Measurements from ENCODE around the gene PPP1R2. TPM values are rescaled to one million over a fixed set of nuclear protein-coding genes. Genes with fewer than 3 reads are reported as not detected.

PPP1R2 gene
- total RNA-seq, 1 experiment from 2014 or later = 46.1 TPM

GRCh38 chr3:195546130-195546560 lies 3.0 kb upstream of the PPP1R2 start (continued):
- TF ChIP-seq TCF7L2 (IDR thresholded peaks at IDR 0.05; ENCODE audit: borderline replicate concordance, extremely low read depth, insufficient read depth, insufficient read length) (no peak), SRF (IDR thresholded peaks at IDR 0.05; ENCODE audit: low read depth) (peak; percentile 90), ZFX (IDR thresholded peaks at IDR 0.05) (no peak)

- DNase-seq (ENCODE audit: low read depth, low spot score) (no peak), ATAC-seq (no peak)
- Histone ChIP-seq H3K9ac (ENCODE audit: low read length) (no peak overlapping the region), H3K36me3 (ENCODE audit: control insufficient read depth in 1 of 2, insufficient read depth in 2 of 2, low read length in 2 of 2) (0 out of 4 replicates have a peak, but pooled peaks cover 0 to 3% of the 10 kb centered on the region in 2 experiments), H4K20me1 (ENCODE audit: insufficient read depth) (no peaks in the 10 kb centered on the region), H3K9me2 (ENCODE audit: insufficient read depth) (no peaks in the 10 kb centered on the region), H3K79me2 (ENCODE audit: insufficient read depth, low read length) (peaks cover 32% of the 10 kb centered on the region), H3K4me3 (replicated peaks in 1 of 2; ENCODE audit: low read depth in 1 of 2, low read length in 2 of 2) (no peak overlapping the region), H2AFZ (ENCODE audit: low read depth, low read length, poor library complexity, severe bottlenecking) (no peak overlapping the region), H3K4me1 (ENCODE audit: control insufficient read depth in 1 of 2, insufficient read depth in 2 of 2, low read length in 2 of 2) (peaks cover 25 to 48% of the 10 kb centered on the region in 2 experiments), H3K4me2 (ENCODE audit: low read length) (no peak overlapping the region), H3K9me3 (ENCODE audit: control insufficient read depth in 1 of 2, insufficient read depth in 1 of 2, low read depth in 1 of 2, low read length in 2 of 2) (no peaks in the 10 kb centered on the region), H3K27ac (ENCODE audit: low read depth, low read length) (no peak overlapping the region), H3K27me3 (ENCODE audit: insufficient read depth, low read length) (no peaks in the 10 kb centered on the region)
- ChIA-PET POLR2A (no interaction called here), CTCF (interaction anchor here (3.1 kb wide), 1 partner anchor 273 kb away, joined by 15 read pairs; the partner anchor contains the start of gene XXYLT1), RAD21 (ENCODE audit: low non-redundant PET in 1 of 2, low total read pairs in 2 of 2, uncharacterized antibody in 2 of 2, unreplicated experiment in 2 of 2) (no interaction called here)
- intact Hi-C loops (cut with micrococcal nuclease) = no loop called here
- BruUV-seq (replicated peaks) = no TSS peak
- TF ChIP-seq CEBPB (IDR thresholded peaks at IDR 0.05; ENCODE audit: low read depth) = no peak
- no peak for TF ChIP-seq EZH2phosphoT487 (IDR thresholded peaks at IDR 0.05; ENCODE audit: borderline replicate concordance)
- no peak for TF ChIP-seq EZH2 (IDR thresholded peaks at IDR 0.05)
- no peak for TF ChIP-seq MAX (IDR thresholded peaks at IDR 0.05)
- no peak for TF ChIP-seq SIN3A (IDR thresholded peaks at IDR 0.05; ENCODE audit: low read depth)
- no peak for TF ChIP-seq EGR1 (IDR thresholded peaks at IDR 0.05; ENCODE audit: low read depth)
- no peak for TF ChIP-seq CBX3 (IDR thresholded peaks at IDR 0.05; ENCODE audit: low read depth)
- TF ChIP-seq POLR2A (IDR thresholded peaks at IDR 0.05; ENCODE audit: borderline replicate concordance, extremely low read depth, insufficient read depth, insufficient read length) = no peak
- no peak for TF ChIP-seq SRF (IDR thresholded peaks at IDR 0.05; ENCODE audit: low read depth)
- TF ChIP-seq ATF3 (IDR thresholded peaks at IDR 0.05) = no peak
- no peak for TF ChIP-seq ZNF274 (IDR thresholded peaks at IDR 0.05; ENCODE audit: low read depth, low read length)
- TF ChIP-seq POLR2AphosphoS5 (IDR thresholded peaks at IDR 0.05; ENCODE audit: low read depth, low read length) = no peak
- no peak for TF ChIP-seq JUND (IDR thresholded peaks at IDR 0.05)
- TF ChIP-seq FOSL1 (IDR thresholded peaks at IDR 0.05; ENCODE audit: low read depth) = no peak
- TF ChIP-seq RAD21 (IDR thresholded peaks at IDR 0.05; ENCODE audit: low read depth) = no peak
- TF ChIP-seq ZBTB33 (IDR thresholded peaks at IDR 0.05; ENCODE audit: extremely low read depth, insufficient replicate concordance, low read length) = no peak
- no peak for TF ChIP-seq TCF7L2 (IDR thresholded peaks at IDR 0.05; ENCODE audit: borderline replicate concordance, extremely low read depth, insufficient read depth, insufficient read length)
- TF ChIP-seq REST (IDR thresholded peaks at IDR 0.05; ENCODE audit: low read depth) = no peak
These were observed 1.5 kb upstream of the PPP1R2 start for GRCh38 chr3:195544634-195545033.

Measured in HCT116 (cell line).